HG02981 (cell line): ENCODE data around the gene CCL25.

Source experiments
- ATAC-seq: cut with Tn5 transposase; IDR thresholded peaks from one replicate; pipeline ENCODE4 v1.9.1; 2021; ENCODE audit warnings: mild to moderate bottlenecking, moderate library complexity; ENCODE audit not compliant: unreplicated experiment

CCL25 gene

DNA sequence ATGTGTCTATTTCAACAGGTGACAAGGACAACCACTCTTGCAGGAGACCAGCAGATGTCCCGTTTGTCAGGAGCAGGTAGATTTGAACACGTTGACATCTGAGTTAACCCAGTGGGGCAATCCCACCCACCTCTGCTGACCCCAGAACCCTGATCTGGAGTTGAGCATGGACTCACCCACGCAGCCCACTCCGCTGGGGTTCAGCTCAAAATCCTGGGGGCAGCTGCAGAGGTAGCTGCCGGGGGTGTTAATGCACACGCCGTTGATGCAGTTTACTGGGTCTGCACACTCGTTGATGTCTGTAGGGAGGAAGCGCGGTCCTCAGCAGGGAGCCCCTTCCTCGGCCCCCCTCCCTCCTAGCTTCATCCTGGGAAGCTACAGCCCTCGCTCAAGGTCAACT, 56.9 kb downstream of the CCL25 start:
- no peak for ATAC-seq

GRCh38 chr19:8109890-8110662, 57.5 kb downstream of the CCL25 start:
- ATAC-seq: no peak

- ATAC-seq: no peak
These were observed 58.4 kb downstream of the CCL25 start for GRCh38 chr19:8110931-8111330.

DNA sequence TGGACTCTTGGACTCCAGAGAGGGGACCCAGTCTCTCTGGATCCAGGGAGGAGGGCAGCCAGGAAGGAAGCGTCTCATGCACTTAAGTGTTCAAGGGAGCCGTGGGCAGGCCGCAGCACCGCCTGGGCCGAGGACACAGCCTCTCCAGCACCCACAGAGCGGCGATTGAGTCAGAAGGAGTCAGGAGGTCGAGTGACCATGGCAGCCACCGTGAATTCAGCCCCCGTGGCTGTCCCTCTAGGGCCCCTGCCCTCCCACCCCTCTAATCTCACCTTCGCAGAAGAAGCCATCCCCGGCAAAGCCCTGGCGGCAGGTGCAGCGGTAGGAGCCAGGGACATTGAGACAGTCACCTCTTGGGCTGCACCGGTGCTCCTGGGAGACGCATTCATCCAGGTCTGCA, 58.8 kb downstream of the CCL25 start:
- ATAC-seq: no peak
